Glomerular visceral epithelial cell (primary cell): ENCODE results near the gene EEIG1.
"Not testable (repeated sequence)": the region's sequence is repeated elsewhere in the genome, so short reads cannot be mapped to it uniquely, and the experiment has no call there.

Experiments
- DNase-seq: peaks from one replicate; pipeline ENCODE4 v3.0.0-alpha.2; 2016; ENCODE audit errors: extremely low spot score

EEIG1 gene

GRCh38 chr9:127980706-127981558 lies at the start of gene EEIG1:
Gene EEIG1, minus strand, starts transcription at chr9:127980989. Its CDS starts 852 bp downstream, at chr9:127980137.
- peak; percentile 94 for DNase-seq

- no peak for DNase-seq
Observed at GRCh38 chr9:128027705-128028104, 46.9 kb upstream of the EEIG1 start.

- no peak for DNase-seq
Observed at GRCh38 chr9:128026773-128027541, 46.2 kb upstream of the EEIG1 start.

GRCh38 chr9:128026255-128026772 lies 45.5 kb upstream of the EEIG1 start:
- DNase-seq = no peak

- no peak for DNase-seq
Observed at GRCh38 chr9:128025736-128026135, 44.9 kb upstream of the EEIG1 start.

GRCh38 chr9:128024761-128025308 lies 44.0 kb upstream of the EEIG1 start:
- DNase-seq = no peak

- not testable (repeated sequence) for DNase-seq
Observed at GRCh38 chr9:128023671-128024070, 42.9 kb upstream of the EEIG1 start.

- peak; percentile 37 for DNase-seq
Observed at GRCh38 chr9:128022886-128023285, 42.1 kb upstream of the EEIG1 start.

- DNase-seq = no peak
Observed at GRCh38 chr9:128021098-128021497, 40.3 kb upstream of the EEIG1 start.

GRCh38 chr9:128020692-128021091 lies 39.9 kb upstream of the EEIG1 start:
- no peak for DNase-seq

- DNase-seq = no peak
Observed at GRCh38 chr9:128015696-128016095, 34.9 kb upstream of the EEIG1 start.

GRCh38 chr9:128011071-128011817 lies 30.5 kb upstream of the EEIG1 start:
- no peak for DNase-seq

GRCh38 chr9:128009639-128010038 lies 28.9 kb upstream of the EEIG1 start:
- DNase-seq = no peak

- DNase-seq = no peak
Observed at GRCh38 chr9:128008171-128008570, 27.4 kb upstream of the EEIG1 start.

- DNase-seq = peak; percentile 90
Observed at GRCh38 chr9:128007566-128008138, 26.9 kb upstream of the EEIG1 start.

GRCh38 chr9:128006332-128006996 lies 25.7 kb upstream of the EEIG1 start:
- DNase-seq = no peak

- DNase-seq = no peak
Observed at GRCh38 chr9:128005923-128006322, 25.1 kb upstream of the EEIG1 start.

GRCh38 chr9:128003966-128004604 lies 23.3 kb upstream of the EEIG1 start:
- DNase-seq = no peak

- DNase-seq = no peak
Observed at GRCh38 chr9:128002959-128003358, 22.2 kb upstream of the EEIG1 start.

- peak; percentile 83 for DNase-seq
Observed at GRCh38 chr9:128001779-128002298, 21.1 kb upstream of the EEIG1 start.
